Coronary artery (tissue), 2 donors: ENCODE measurements around the gene LANCL3.
"Not testable (repeated sequence)": the region's sequence is repeated elsewhere in the genome, so short reads cannot be mapped to it uniquely, and the experiment has no call there.

Source experiments
- DNase-seq: peaks from one replicate; pipeline ENCODE4 v3.0.0-alpha.2; 2017; ENCODE audit warnings: low spot score
- H3K27ac ChIP-seq, 2 donors: fragments of 200-600 bp; sonication (generic); one replicate each; pipeline ENCODE4 v1.5.1; 2016 to 2019
- H3K4me3 ChIP-seq: fragments of 200-600 bp; sonication (generic); 2 replicates; pipeline ENCODE4 v1.5.1; 2016; ENCODE audit warnings: mild to moderate bottlenecking, moderate library complexity
- TF ChIP-seq, protein P1 (sequence below): fragments of 200-600 bp; sonication (generic); IDR thresholded peaks from one replicate; pipeline ENCODE4 v1.5.1; 2019; ENCODE audit warnings: antibody characterized with exemption

LANCL3 gene

DNA sequence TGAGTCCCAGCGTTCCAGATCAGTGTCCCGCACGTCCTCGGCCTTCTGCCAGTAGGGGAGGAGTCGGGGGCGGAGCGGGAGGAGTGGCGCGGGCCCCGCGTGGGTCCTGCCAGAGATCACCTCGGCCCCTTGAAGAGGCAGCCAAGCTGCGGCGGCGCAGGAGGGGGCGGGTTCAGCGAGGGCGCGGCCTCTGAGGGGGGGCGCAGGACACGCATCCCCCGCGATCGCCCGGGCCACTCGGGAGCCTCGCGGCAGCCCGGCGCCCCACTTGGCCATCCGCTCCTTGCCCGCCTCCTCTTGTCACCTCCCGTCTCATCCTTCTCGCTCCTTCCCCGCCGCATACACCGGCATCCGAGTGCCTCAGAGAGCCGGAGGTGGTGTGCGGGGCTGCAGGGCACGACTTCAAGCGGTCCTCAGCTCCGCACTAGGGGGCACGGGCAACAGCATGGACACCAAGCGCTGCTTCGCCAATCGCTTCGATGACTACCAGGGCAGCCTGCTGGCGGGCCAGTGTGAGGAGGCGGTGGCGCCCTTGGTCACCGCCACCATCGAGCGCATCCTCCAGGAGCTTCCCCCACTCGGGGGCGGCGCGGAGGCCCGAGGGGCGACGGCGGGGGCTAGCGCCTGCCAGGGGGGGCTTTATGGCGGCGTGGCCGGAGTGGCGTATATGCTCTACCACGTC lies at the start of gene LANCL3:
LANCL3 (plus strand) TSS at position 236 of the 682 bp plus-strand sequence; CDS start at position 446, 210 bp downstream.
- not testable (repeated sequence) for H3K27ac ChIP-seq, DNase-seq
- H3K4me3 ChIP-seq = peak within 1 kb of the TSS; percentile 70

DNA sequence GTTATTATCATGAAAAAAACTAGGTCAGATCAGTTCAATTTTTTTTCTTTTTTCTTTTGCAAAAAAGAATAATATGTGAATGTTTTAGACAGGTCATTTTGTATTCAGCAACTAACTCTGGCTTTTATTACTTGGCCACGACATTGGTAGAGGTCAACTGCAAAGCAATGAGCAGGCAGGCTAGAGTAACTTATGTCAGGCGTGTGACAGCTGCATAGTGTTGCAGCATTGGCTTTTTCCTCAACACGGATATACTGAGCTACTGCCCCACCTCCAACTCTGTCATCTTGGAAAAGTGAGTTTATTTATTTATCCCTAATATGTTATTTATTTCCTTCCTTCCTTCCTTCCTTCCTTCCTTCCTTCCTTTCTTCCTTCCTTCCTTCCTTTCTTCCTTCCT lies 47.8 kb upstream of the LANCL3 start:
- H3K27ac ChIP-seq = not testable (repeated sequence)

DNA sequence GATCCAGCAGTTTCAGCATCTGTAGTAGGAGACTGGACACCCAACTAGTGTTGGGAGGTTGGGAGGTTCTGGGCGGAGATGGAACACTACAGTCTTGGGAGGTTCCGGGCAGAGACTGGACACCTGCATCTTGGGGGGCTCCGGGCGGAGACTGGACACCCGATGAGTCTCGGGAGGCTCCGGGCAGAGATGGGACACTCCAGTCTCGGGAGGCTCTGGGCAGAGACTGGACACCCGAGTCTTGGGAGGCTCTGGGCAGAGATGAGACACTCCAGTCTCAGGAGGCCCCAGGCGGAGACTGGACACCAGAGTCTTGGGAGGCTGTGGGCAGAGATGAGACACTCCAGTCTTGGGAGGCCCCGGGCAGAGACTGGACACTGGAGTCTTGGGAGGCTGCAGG lies 29.5 kb upstream of the LANCL3 start:
- DNase-seq = no peak
- H3K27ac ChIP-seq = no peak overlapping the region
- H3K4me3 ChIP-seq = no peak overlapping the region
- TF ChIP-seq, protein P1, sequence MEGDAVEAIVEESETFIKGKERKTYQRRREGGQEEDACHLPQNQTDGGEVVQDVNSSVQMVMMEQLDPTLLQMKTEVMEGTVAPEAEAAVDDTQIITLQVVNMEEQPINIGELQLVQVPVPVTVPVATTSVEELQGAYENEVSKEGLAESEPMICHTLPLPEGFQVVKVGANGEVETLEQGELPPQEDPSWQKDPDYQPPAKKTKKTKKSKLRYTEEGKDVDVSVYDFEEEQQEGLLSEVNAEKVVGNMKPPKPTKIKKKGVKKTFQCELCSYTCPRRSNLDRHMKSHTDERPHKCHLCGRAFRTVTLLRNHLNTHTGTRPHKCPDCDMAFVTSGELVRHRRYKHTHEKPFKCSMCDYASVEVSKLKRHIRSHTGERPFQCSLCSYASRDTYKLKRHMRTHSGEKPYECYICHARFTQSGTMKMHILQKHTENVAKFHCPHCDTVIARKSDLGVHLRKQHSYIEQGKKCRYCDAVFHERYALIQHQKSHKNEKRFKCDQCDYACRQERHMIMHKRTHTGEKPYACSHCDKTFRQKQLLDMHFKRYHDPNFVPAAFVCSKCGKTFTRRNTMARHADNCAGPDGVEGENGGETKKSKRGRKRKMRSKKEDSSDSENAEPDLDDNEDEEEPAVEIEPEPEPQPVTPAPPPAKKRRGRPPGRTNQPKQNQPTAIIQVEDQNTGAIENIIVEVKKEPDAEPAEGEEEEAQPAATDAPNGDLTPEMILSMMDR = no peak

More for the DNA sequence above, 47.8 kb upstream of the LANCL3 start:
- H3K4me3 ChIP-seq, DNase-seq: not testable (repeated sequence)

DNA sequence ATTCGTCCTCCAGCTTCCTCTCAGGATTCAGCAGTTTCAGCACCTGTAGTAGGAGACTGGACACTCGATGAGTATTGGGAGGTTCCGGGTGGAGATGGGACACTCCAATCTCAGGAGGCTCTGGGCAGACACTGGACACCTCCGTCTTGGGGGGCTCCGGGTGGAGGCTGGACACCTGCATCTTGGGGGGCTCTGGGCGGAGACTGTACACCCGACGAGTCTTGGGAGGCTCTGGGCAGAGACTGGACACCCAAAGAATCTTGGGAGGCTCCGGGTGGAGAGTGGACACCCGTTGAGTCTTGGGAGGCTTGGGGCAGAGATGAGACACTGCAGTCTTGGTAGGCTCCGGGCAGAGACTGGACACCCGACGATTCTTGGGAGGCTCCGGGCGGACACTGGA lies 28.7 kb upstream of the LANCL3 start:
- no peak overlapping the region for H3K4me3 ChIP-seq
- TF ChIP-seq, protein P1 = no peak
- DNase-seq = no peak
- H3K27ac ChIP-seq = no peak overlapping the region

DNA sequence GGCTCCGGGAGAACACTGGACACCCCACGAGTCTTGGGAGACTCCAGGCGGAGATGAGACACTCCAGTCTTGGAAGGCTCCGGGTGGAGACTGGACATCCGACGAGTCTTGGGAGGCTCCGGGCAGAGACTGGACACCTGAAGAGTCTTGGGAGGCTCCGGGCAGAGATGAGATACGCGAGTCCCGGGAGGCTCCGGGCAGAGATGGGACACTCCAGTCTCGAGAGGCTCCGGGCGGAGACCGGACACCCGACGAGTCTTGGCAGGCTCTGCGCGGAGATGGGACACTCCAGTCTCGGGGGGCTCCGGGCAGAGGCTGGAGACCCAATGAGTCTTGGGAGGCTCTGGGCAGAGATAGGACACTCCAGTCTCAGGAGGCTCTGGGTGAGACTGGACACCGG lies 28.1 kb upstream of the LANCL3 start:
- Histone ChIP-seq H3K4me3 (no peak overlapping the region), H3K27ac (no peak overlapping the region)
- no peak for DNase-seq
- TF ChIP-seq, protein P1 = no peak

DNA sequence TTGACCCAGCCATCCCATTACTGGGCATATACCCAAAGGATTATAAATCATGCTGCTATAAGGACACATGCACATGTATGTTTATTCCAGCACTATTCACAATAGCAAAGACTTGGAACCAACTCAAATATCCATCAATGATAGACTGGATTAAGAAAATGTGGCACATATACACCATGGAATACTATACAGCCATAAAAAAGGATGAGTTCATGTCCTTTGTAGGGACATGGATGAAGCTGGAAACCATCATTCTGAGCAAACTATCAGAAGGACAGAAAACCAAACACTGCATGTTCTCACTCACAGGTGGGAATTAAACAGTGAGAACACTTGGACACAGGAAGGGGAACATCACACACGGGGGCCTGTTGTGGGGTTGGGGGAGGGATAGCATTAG lies 26.9 kb upstream of the LANCL3 start:
- DNase-seq, H3K4me3 ChIP-seq, H3K27ac ChIP-seq: not testable (repeated sequence)

DNA sequence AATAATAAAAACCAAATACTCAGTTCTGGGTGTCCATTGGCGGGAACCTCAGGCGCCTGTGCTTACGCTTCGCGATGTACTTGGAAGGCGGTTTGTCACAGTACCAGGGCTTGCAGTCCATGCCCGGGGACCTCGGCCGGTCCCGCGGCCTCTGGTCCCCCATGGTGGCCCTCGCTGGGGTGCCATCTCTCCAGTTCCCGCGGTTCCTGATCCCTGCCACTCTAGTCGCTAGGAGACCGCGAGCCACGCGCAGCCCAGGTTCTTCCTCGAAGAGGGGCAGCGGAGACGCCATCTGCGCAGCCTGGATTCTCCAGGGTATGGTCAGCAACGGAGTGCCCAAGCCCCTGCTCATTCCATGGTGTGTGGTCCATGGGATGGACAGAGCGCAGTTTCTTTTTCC lies 26.4 kb upstream of the LANCL3 start:
- TF ChIP-seq, protein P1 = no peak
- no peak overlapping the region for H3K4me3 ChIP-seq
- DNase-seq = no peak
- H3K27ac ChIP-seq = no peak overlapping the region

DNA sequence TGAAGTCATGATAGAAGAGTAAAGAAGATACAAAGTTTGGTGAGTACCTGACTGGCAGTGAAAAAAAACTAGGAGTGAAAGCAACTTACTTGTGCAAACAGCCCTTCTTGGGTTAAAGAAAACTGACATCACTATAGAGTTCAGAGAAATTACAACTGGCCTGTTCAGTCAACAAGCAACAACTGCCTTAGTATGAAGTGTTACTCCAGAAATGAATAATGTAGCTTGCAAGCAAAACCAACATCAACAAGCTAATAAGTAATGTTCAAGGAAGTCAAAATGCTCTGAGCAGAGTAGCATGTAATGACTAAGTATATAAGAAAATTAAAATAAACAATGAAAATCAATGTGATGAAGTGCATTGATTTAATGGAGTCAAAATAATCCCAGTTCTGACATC lies 21.8 kb upstream of the LANCL3 start:
- not testable (repeated sequence) for H3K27ac ChIP-seq, H3K4me3 ChIP-seq

DNA sequence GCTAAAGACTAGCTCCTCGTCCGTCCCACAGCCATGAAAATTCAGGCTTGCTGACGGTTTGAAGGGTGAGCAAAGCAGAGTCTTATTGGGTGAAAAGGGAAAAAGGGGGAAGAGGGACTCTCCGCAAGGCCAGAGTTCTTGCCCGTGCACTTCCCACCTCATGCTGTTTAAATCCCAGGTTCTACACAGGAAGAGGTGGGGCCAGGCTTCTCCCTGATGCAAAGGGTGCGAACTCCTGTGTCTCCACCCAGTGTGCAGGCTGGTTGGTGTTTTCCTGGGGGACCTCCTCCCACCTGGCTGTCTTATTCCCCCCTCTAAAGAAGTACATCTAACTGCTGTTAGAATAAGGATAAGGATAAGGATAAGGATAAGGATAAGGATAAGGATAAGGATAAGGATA lies 18.0 kb upstream of the LANCL3 start:
- TF ChIP-seq, protein P1 = no peak
- Histone ChIP-seq H3K4me3 (no peak overlapping the region), H3K27ac (no peak overlapping the region)
- no peak for DNase-seq

More for the DNA sequence above, 21.8 kb upstream of the LANCL3 start:
- DNase-seq = not testable (repeated sequence)

DNA sequence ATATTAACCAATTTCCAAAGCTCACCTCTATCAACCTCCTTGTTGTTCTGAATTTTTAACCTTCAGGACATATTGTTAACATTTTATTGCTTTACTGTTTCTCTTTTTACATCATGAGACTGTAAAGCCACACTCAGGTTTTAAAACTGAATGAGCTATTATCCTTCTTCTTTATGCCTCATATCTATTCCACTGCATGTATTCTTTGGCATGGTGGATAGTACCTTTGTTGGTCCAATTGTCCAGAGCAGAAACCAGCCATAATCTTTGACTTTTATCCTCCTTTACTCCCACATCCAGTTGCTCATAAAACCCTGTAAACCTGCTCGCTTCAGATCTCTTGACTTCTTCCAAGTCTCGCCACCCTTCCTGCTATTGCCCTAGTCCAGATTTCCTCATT lies 6.2 kb upstream of the LANCL3 start:
- H3K27ac ChIP-seq, H3K4me3 ChIP-seq, DNase-seq: not testable (repeated sequence)

DNA sequence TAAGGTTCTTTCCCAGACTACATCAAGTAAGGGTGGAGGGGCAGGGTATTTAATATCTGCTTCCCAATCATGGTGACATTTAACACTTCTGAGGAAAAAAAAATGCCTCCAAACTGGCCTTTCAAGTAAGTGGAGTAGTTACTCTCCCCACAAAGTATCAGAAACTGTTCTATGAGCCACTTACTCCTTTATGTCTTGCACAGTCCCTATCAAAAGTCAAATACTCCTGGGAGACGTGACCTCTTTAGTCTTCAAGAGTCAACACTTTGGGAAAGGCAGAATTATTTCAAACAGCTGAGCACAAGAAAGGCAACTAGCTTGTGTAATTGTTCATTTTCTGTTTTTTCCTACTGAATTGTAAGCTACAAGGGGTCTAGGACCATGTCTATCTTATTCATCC lies 1.1 kb upstream of the LANCL3 start:
- H3K4me3 ChIP-seq, H3K27ac ChIP-seq, DNase-seq: not testable (repeated sequence)

DNA sequence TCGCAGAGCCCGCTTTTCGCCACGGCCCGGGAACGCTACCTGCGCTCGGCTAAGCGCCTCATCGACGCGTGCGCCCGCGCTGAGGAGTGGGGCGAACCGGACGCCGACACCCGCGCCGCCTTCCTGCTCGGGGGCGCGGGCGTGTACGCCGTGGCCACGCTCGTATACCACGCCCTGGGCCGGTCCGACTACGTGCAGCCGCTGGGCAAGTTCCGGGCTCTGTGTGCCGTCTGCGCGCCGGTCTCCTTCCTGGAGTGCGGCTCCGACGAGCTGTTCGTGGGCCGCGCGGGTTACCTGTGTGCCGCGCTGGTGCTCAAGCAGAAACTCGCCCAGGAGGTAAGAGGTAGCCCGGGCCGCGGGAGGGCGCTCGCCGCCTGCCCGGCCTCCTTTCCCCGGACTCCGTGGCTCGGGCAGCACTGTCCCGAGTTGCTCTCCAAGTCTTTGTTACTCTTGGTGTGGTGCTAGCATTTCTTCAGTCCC lies 687 bp downstream of the LANCL3 start:
- H3K4me3 ChIP-seq = peak overlapping the region; percentile 70
- DNase-seq, H3K27ac ChIP-seq: not testable (repeated sequence)

DNA sequence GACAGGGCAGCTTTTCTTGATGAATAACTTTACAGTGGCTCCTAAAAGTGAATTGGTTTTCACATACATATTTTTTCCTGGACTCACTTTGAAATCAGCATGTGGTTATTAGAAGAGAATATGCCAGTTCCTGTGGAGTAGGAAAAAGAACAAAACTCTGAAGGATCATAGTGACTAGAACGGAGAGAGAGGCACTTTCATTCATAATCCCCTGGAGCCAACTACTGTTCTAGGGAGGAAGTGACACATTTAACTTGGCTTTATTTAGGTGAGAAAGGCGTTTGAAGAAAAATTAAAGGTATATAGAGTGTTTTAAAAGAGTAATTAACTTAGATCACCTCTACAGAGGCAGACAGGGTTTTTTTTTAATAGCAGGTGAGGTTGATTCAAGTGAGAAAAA lies 1.7 kb downstream of the LANCL3 start:
- not testable (repeated sequence) for H3K27ac ChIP-seq, DNase-seq, H3K4me3 ChIP-seq
